WTC11 (cell line): ENCODE measurements around the gene KIF26A. TPM values are rescaled to one million over a fixed set of nuclear protein-coding genes. Genes with fewer than 3 reads are reported as not detected.
A peak's percentile ranks its signal among the peaks of the same experiment; 100 is the strongest.

Source experiments
- ATAC-seq: fragments of 200-7000 bp; cut with Tn5 transposase; 2 replicates; pipeline ENCODE4 v1.10.0; 2021; ENCODE audit warnings: mild to moderate bottlenecking, moderate library complexity
- CTCF ChIA-PET: fragments of 300-600 bp; sonication (Branson Sonifier 250); formaldehyde crosslinking; loops from one replicate; lab custom pipeline; 2021; ENCODE audit warnings: antibody characterized with exemption; lab: Charles Lee
- POLR2A ChIA-PET: fragments of 350-600 bp; sonication (Branson Sonifier 250); formaldehyde crosslinking; loops from one replicate; lab custom pipeline; 2021; ENCODE audit warnings: antibody characterized with exemption; lab: Charles Lee
- DNase-seq: peaks from one replicate; pipeline ENCODE4 v3.0.0; 2021; ENCODE audit warnings: low spot score
- H3K27ac Mint-ChIP-seq: 2 replicates; pipeline ENCODE4 v1.8.0; 2021; ENCODE audit warnings: mixed read lengths
- H3K27me3 Mint-ChIP-seq: 2 replicates; pipeline ENCODE4 v1.8.0; 2021; ENCODE audit warnings: low read depth, mild to moderate bottlenecking, moderate library complexity, mixed read lengths
- H3K36me3 Mint-ChIP-seq: 2 replicates; pipeline ENCODE4 v1.8.0; 2021; ENCODE audit warnings: mixed read lengths
- H3K4me1 Mint-ChIP-seq: 2 replicates; pipeline ENCODE4 v1.8.0; 2022; ENCODE audit warnings: mixed read lengths
- H3K4me3 Mint-ChIP-seq: 2 replicates; pipeline ENCODE4 v1.8.0; 2021; ENCODE audit warnings: mild to moderate bottlenecking, moderate library complexity, mixed read lengths
- H3K9me3 Mint-ChIP-seq: 2 replicates; pipeline ENCODE4 v1.8.0; 2021; ENCODE audit warnings: mixed read lengths
- ATF3 ChIP-seq: sonication (generic); formaldehyde crosslinking; conservative IDR thresholded peaks from 2 replicates; pipeline ENCODE4 v1.8.1; 2022; ENCODE audit warnings: mild to moderate bottlenecking, missing genetic modification reagents
- CREB1 ChIP-seq: sonication (generic); formaldehyde crosslinking; IDR thresholded peaks from 2 replicates; pipeline ENCODE4 v1.8.0; 2023; ENCODE audit warnings: mild to moderate bottlenecking, missing genetic modification reagents
- CTCF ChIP-seq: fragments of 200-600 bp; IDR thresholded peaks from 2 replicates; pipeline ENCODE4 v1.8.0; 2022; ENCODE audit warnings: antibody characterized with exemption
- ELF4 ChIP-seq: sonication (generic); formaldehyde crosslinking; IDR thresholded peaks from 2 replicates; pipeline ENCODE4 v1.8.1; 2022; ENCODE audit warnings: low read depth, mild to moderate bottlenecking, moderate library complexity, missing genetic modification reagents
- FOXK1 ChIP-seq: sonication (generic); formaldehyde crosslinking; IDR thresholded peaks from 2 replicates; pipeline ENCODE4 v1.8.0; 2022; ENCODE audit warnings: mild to moderate bottlenecking, moderate library complexity, missing genetic modification reagents
- GRHL2 ChIP-seq: fragments of 250-450 bp; sonication (Bioruptor Pico); IDR thresholded peaks from 2 replicates; pipeline ENCODE4 v1.8.0; 2022; ENCODE audit warnings: mild to moderate bottlenecking, moderate library complexity; ENCODE audit not compliant: insufficient replicate concordance, severe bottlenecking
- GTF2I ChIP-seq: fragments of 250-450 bp; sonication (Bioruptor Pico); conservative IDR thresholded peaks from 2 replicates; pipeline ENCODE4 v1.4.0; 2021; ENCODE audit warnings: mild to moderate bottlenecking
- TP53 ChIP-seq: sonication (generic); formaldehyde crosslinking; IDR thresholded peaks from 2 replicates; pipeline ENCODE4 v1.8.1; 2023; ENCODE audit warnings: mild to moderate bottlenecking, missing genetic modification reagents
- ZNF138 ChIP-seq: sonication (generic); formaldehyde crosslinking; conservative IDR thresholded peaks from 2 replicates; pipeline ENCODE4 v1.8.1; 2022; ENCODE audit warnings: mild to moderate bottlenecking, moderate library complexity, missing genetic modification reagents
- ZNF232 ChIP-seq: sonication (generic); formaldehyde crosslinking; IDR thresholded peaks from 2 replicates; pipeline ENCODE4 v1.8.0; 2022; ENCODE audit warnings: mild to moderate bottlenecking, missing genetic modification reagents
- total RNA-seq: library from RNA; stranded (reverse); gene quantifications from 3 replicates; pipeline ENCODE4 v1.2.3, GENCODE V29; 2021
- TF ChIP-seq, protein P1 (sequence below): fragments of 250-450 bp; sonication (Bioruptor Pico); IDR thresholded peaks from 2 replicates; pipeline ENCODE4 v2.1.2; 2022; ENCODE audit warnings: mild to moderate bottlenecking, moderate library complexity
- TF ChIP-seq, protein P2 (sequence below): sonication (generic); formaldehyde crosslinking; IDR thresholded peaks from 2 replicates; pipeline ENCODE4 v1.8.1; 2022; ENCODE audit warnings: low read depth, missing genetic modification reagents, borderline replicate concordance
- TF ChIP-seq, protein P3 (sequence below): sonication (generic); formaldehyde crosslinking; IDR thresholded peaks from 2 replicates; pipeline ENCODE4 v1.8.0; 2022; ENCODE audit warnings: mild to moderate bottlenecking, missing genetic modification reagents

The KIF26A gene
- total RNA-seq, 1 experiment from 2014 or later: 53.4 TPM

DNA sequence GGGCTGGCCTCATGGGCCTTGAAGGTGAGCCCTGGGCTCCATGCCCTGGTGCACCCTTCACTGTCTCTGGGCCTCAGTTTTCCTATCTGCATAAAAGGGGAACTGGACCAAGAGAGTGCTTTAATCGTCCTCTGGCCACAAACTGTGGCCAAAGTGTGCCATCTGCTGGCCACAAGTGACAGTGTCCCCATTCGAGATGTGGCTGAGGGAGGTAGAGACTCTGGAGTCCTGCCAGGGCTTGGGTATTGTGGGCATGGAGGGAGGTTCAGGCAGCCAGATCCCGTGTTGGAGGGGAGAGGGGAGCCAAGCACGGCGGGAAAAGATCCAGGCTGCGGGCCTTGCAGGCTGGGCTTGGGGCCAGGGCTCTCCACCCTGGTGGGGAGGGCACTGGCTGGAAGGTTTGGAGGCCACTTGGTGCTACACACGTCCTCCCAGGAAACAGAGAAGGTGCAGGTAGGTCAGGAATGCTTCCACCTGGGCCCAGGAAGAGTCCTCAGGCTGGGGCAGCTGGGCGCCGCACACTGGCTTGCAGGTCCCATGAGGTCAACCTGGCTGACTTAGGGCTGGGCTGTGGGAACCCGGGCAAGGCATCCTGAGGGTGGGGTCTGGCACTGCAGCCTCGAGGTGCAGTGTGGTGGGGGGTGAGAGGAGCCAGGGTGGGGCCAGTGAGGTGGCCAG lies 7.3 kb upstream of the KIF26A start:
- Mint-ChIP-seq H3K9me3 (peaks cover 32% of the 10 kb centered on the region), H3K27me3 (peaks cover 34% of the 10 kb centered on the region), H3K4me1 (peaks cover 8% of the 10 kb centered on the region), H3K4me3 (no peak overlapping the region), H3K27ac (no peak overlapping the region), H3K36me3 (peaks cover 17% of the 10 kb centered on the region)
- ATAC-seq (peak; percentile 38), DNase-seq (peak; percentile 46)
- TF ChIP-seq GTF2I (CRISPR knock-in tag) (0 out of 2 replicates have a peak, but pooled peaks have one; percentile 20), CREB1 (CRISPR knock-in tag) (no peak), CTCF (peak; percentile 59), ZNF138 (CRISPR knock-in tag) (no peak)
- ChIA-PET POLR2A (no interaction called here), CTCF (interaction anchor here (3.0 kb wide), 1 partner anchor 53 kb away, joined by 21 read pairs; no protein-coding TSS in a partner anchor)

- peaks cover 22% of the 10 kb centered on the region for H3K9me3 Mint-ChIP-seq
- ChIA-PET CTCF (interaction anchor here (0.5 to 3.0 kb wide), 4 partner anchors 19 to 162 kb away, joined by 3 to 21 read pairs (median 4); no protein-coding TSS in a partner anchor), POLR2A (no interaction called here)
- ATAC-seq: no peak
- no peak for TF ChIP-seq ATF3
- TF ChIP-seq, protein P1, sequence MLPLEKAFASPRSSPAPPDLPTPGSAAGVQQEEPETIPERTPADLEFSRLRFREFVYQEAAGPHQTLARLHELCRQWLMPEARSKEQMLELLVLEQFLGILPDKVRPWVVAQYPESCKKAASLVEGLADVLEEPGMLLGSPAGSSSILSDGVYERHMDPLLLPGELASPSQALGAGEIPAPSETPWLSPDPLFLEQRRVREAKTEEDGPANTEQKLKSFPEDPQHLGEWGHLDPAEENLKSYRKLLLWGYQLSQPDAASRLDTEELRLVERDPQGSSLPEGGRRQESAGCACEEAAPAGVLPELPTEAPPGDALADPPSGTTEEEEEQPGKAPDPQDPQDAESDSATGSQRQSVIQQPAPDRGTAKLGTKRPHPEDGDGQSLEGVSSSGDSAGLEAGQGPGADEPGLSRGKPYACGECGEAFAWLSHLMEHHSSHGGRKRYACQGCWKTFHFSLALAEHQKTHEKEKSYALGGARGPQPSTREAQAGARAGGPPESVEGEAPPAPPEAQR (CRISPR knock-in tag): no peak
- TF ChIP-seq, protein P2, sequence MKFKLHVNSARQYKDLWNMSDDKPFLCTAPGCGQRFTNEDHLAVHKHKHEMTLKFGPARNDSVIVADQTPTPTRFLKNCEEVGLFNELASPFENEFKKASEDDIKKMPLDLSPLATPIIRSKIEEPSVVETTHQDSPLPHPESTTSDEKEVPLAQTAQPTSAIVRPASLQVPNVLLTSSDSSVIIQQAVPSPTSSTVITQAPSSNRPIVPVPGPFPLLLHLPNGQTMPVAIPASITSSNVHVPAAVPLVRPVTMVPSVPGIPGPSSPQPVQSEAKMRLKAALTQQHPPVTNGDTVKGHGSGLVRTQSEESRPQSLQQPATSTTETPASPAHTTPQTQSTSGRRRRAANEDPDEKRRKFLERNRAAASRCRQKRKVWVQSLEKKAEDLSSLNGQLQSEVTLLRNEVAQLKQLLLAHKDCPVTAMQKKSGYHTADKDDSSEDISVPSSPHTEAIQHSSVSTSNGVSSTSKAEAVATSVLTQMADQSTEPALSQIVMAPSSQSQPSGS (CRISPR knock-in tag): no peak
- no peak for TF ChIP-seq FOXK1 (CRISPR knock-in tag)
- TF ChIP-seq ELF4 (CRISPR knock-in tag): no peak
- TF ChIP-seq, all 79 proteins: peak for 0
- DNase-seq: no peak
- no peak overlapping the region for H3K4me3 Mint-ChIP-seq
- H3K4me1 Mint-ChIP-seq: peaks cover 13% of the 10 kb centered on the region
- H3K27ac Mint-ChIP-seq: no peak overlapping the region
- peaks cover 34% of the 10 kb centered on the region for H3K27me3 Mint-ChIP-seq
- H3K36me3 Mint-ChIP-seq: peaks cover 10% of the 10 kb centered on the region
Observed at GRCh38 chr14:104131968-104132732, 6.2 kb upstream of the KIF26A start.

DNA sequence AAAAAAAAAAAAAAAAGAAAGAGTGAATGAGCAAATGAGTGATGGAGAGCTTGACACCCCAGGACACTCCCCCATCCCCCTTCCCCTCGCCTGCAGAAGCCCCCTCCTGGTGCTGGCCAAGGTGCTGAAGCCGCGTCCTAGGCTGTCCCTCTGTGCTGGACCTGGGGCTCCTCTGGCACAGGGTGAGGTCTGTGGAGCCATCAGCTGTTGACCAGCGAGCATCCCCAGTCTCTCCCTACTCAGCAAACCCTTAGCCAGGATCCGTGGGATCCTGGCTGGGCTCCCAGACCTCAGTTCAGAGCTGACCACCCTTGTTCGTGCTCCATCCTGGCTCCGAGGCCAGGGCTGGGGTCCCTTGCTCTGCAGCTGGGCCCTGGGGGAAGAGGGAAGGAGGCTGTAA lies 5.4 kb upstream of the KIF26A start:
- Mint-ChIP-seq H3K4me1 (peaks cover 13% of the 10 kb centered on the region), H3K27ac (no peak overlapping the region), H3K9me3 (peaks cover 17% of the 10 kb centered on the region), H3K36me3 (peaks cover 9% of the 10 kb centered on the region), H3K4me3 (no peak overlapping the region), H3K27me3 (peaks cover 37% of the 10 kb centered on the region)
- CTCF ChIA-PET: interaction anchor here (0.6 to 3.0 kb wide), 6 partner anchors 18 to 1036 kb away, joined by 3 to 21 read pairs (median 4); partner anchors contain the start of gene JAG2
- POLR2A ChIA-PET: no interaction called here
- TF ChIP-seq TP53 (CRISPR knock-in tag) (no peak), ZNF232 (CRISPR knock-in tag) (0 out of 2 replicates have a peak, but pooled peaks have one; percentile 23), GRHL2 (CRISPR knock-in tag) (no peak)
- TF ChIP-seq, protein P3, sequence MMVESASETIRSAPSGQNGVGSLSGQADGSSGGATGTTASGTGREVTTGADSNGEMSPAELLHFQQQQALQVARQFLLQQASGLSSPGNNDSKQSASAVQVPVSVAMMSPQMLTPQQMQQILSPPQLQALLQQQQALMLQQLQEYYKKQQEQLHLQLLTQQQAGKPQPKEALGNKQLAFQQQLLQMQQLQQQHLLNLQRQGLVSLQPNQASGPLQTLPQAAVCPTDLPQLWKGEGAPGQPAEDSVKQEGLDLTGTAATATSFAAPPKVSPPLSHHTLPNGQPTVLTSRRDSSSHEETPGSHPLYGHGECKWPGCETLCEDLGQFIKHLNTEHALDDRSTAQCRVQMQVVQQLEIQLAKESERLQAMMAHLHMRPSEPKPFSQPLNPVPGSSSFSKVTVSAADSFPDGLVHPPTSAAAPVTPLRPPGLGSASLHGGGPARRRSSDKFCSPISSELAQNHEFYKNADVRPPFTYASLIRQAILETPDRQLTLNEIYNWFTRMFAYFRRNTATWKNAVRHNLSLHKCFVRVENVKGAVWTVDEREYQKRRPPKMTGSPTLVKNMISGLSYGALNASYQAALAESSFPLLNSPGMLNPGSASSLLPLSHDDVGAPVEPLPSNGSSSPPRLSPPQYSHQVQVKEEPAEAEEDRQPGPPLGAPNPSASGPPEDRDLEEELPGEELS (CRISPR knock-in tag): 0 out of 2 replicates have a peak, but pooled peaks have one; percentile 15
- ATAC-seq: no peak
- peak; percentile 73 for DNase-seq
